SK-N-SH (cell line): ENCODE measurements around the gene SETBP1.

Experiments
- CTCF ChIP-seq: fragments of 200-600 bp; sonication (generic); IDR thresholded peaks from 2 replicates; pipeline ENCODE4 v1.6.1; 2017; ENCODE audit warnings: antibody characterized with exemption, mild to moderate bottlenecking, moderate library complexity
- EZH2phosphoT487 ChIP-seq: fragments of 200-600 bp; sonication (generic); IDR thresholded peaks from 2 replicates; pipeline ENCODE4 v1.6.1; 2017; ENCODE audit warnings: low read depth, mixed run types, mild to moderate bottlenecking, antibody characterized with exemption, moderate library complexity, borderline replicate concordance
- IRF3 ChIP-seq: fragments of 150-350 bp; IDR thresholded peaks from 2 replicates; pipeline ENCODE4 v1.6.1; 2016; ENCODE audit warnings: mild to moderate bottlenecking, low read depth, low read length
- MXI1 ChIP-seq: IDR thresholded peaks from 2 replicates; pipeline ENCODE4 v1.6.1; 2012; ENCODE audit warnings: mild to moderate bottlenecking, low read depth, low read length, improper control_type of control experiment
- POLR2AphosphoS5 ChIP-seq: IDR thresholded peaks from 2 replicates; pipeline ENCODE4 v1.6.1; 2012; ENCODE audit warnings: low read depth, low read length
- RAD21 ChIP-seq: IDR thresholded peaks from 2 replicates; pipeline ENCODE4 v1.6.1; 2012; ENCODE audit warnings: mild to moderate bottlenecking, low read length

GRCh38 chr18:44763327-44763726 is 82.6 kb downstream of the SETBP1 start:
- no peak for TF ChIP-seq POLR2AphosphoS5
- TF ChIP-seq MXI1 = no peak
- no peak for TF ChIP-seq IRF3
- TF ChIP-seq CTCF = no peak
- no peak for TF ChIP-seq EZH2phosphoT487
- no peak for TF ChIP-seq RAD21
